A204.1 (cell line): ENCODE measurements around the gene P4HA2.
A peak's percentile ranks its signal among the peaks of the same experiment; 100 is the strongest.

Experiments
- FAIRE-seq: peaks from 2 replicates; lab custom pipeline; 2012; peaks lifted over from hg19 to GRCh38; lab: Jason Lieb, UNC

Gene P4HA2

GRCh38 chr5:132246806-132247205, 19.2 kb upstream of the P4HA2 start:
- peak; percentile 48 for FAIRE-seq

GRCh38 chr5:132245593-132245992, 17.9 kb upstream of the P4HA2 start:
- no peak for FAIRE-seq

- FAIRE-seq: no peak
Measured at GRCh38 chr5:132243366-132243977, 15.8 kb upstream of the P4HA2 start.

GRCh38 chr5:132239776-132240175, 12.1 kb upstream of the P4HA2 start:
- no peak for FAIRE-seq

- no peak for FAIRE-seq
Measured at GRCh38 chr5:132238901-132239500, 11.3 kb upstream of the P4HA2 start.

- no peak for FAIRE-seq
Measured at GRCh38 chr5:132238169-132238744, 10.6 kb upstream of the P4HA2 start.

GRCh38 chr5:132237670-132238069, 10.0 kb upstream of the P4HA2 start:
- FAIRE-seq: no peak

- FAIRE-seq: no peak
Measured at GRCh38 chr5:132237141-132237540, 9.5 kb upstream of the P4HA2 start.

GRCh38 chr5:132235340-132235739, 7.7 kb upstream of the P4HA2 start:
- FAIRE-seq: no peak

- no peak for FAIRE-seq
Measured at GRCh38 chr5:132234684-132235062, 7.0 kb upstream of the P4HA2 start.

GRCh38 chr5:132233811-132234683, 6.4 kb upstream of the P4HA2 start:
- FAIRE-seq: no peak

- FAIRE-seq: no peak
Measured at GRCh38 chr5:132233081-132233480, 5.4 kb upstream of the P4HA2 start.

- FAIRE-seq: no peak
Measured at GRCh38 chr5:132232465-132232864, 4.8 kb upstream of the P4HA2 start.

GRCh38 chr5:132230871-132231270, 3.2 kb upstream of the P4HA2 start:
- FAIRE-seq: no peak

GRCh38 chr5:132229236-132229635, 1.6 kb upstream of the P4HA2 start:
- no peak for FAIRE-seq

GRCh38 chr5:132228241-132229035, 785 bp upstream of the P4HA2 start:
- FAIRE-seq: no peak

GRCh38 chr5:132227235-132227484, 493 bp downstream of the P4HA2 start:
- no peak for FAIRE-seq

GRCh38 chr5:132226516-132227234, 978 bp downstream of the P4HA2 start:
- FAIRE-seq: no peak

GRCh38 chr5:132225165-132226032, 2.3 kb downstream of the P4HA2 start:
- FAIRE-seq: no peak

GRCh38 chr5:132224716-132225115, 2.9 kb downstream of the P4HA2 start:
- no peak for FAIRE-seq

GRCh38 chr5:132223861-132224260, 3.8 kb downstream of the P4HA2 start:
- no peak for FAIRE-seq
